NCI-H2171 (cell line): ENCODE measurements around the gene NUAK1.

Experiments
- DNase-seq: peaks from one replicate; lab custom pipeline; 2025; lab: John Stamatoyannopoulos, UW

Gene NUAK1

GRCh38 chr12:106130474-106131113 lies 8.2 kb downstream of the NUAK1 start:
- no peak for DNase-seq

DNA sequence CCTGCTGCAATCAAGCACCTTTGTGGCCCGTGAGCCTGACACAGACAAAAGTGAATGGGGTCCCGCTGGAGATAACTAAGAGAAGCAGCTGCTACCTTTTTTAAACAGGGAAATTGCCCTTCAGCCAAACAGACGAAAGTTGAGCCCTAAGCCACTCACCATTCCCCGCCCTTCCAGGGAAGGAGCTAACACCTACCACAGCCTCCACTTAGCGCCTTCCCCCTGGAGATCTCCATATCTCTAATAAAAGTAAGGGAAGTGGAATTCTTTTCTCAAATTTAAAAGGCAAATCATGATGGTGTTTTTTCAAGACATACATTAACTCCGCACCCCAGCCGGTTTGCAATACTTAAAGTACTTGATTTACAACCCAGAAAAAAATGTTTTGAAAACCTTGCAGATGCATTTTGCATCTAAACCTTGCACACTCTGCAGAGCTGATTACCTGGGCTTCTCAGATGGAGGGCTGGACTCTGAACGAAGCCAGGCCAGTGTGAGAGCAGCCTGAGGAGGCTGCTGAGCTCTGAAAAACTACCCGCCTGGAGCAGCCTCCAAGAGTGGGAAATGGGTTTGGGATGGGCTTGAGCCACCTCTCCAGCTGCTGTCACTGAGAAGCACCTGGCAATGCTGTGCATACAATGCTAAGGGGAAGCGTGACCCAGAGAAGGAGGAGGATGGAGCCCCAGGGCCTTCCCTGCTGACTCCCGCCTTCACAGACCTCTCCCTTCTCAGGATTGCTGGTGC lies 10.0 kb downstream of the NUAK1 start:
- peak; percentile 14 for DNase-seq

GRCh38 chr12:106127338-106128126 lies 11.2 kb downstream of the NUAK1 start:
- DNase-seq, result no peak

- DNase-seq, result no peak
Measured at GRCh38 chr12:106126441-106127337, 12.1 kb downstream of the NUAK1 start.

- DNase-seq, result no peak
Measured at GRCh38 chr12:106125351-106126095, 13.2 kb downstream of the NUAK1 start.

DNA sequence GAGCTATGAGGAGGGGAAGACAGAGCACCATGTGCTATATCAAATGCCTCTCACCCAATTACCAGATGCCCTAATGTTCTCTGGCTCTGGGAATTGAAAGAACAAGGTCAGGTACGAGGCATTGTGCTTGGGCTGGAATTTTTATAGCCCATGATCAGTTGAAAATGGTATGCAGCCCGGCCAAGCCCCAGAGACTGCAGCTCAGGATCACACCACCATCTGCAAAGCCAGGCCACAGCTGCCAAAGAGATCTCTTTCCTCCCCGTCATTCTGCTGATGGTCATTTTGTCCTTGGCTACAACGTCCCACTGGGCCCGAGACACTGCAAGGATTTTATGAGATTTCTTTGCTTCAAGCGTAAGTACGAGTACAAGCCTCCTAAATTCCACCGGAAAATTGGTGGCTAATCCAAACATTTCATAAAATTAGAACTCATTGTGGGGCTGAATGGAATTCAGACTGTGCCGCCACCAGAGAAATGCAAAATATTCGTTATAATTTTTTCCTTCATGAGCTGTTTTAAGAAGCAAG lies 15.1 kb downstream of the NUAK1 start:
- no peak for DNase-seq

DNA sequence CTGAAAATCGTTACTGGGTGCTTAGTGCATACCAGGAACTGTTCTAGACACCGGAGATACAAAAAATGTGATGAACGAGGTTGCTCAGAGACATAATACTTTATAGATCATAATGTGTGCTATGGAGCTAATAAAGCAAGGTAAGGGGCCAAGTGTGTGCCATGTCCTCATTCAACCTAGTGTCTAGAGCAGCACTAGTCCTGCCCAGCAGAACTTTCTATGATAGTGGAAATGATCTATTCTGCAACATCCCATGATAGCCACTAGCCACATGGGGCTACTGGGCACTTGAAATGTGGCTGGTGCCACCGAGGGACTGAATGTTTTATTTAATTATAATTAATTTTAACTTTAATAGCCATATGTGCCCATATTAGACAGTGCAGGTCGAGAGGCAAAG lies 15.6 kb downstream of the NUAK1 start:
- DNase-seq, result no peak

- DNase-seq, result no peak
Measured at GRCh38 chr12:106122004-106122403, 16.8 kb downstream of the NUAK1 start.

GRCh38 chr12:106120519-106121105 lies 18.1 kb downstream of the NUAK1 start:
- DNase-seq, result no peak

- DNase-seq, result no peak
Measured at GRCh38 chr12:106119301-106119700, 19.5 kb downstream of the NUAK1 start.

GRCh38 chr12:106118381-106119130 lies 20.2 kb downstream of the NUAK1 start:
- no peak for DNase-seq

DNA sequence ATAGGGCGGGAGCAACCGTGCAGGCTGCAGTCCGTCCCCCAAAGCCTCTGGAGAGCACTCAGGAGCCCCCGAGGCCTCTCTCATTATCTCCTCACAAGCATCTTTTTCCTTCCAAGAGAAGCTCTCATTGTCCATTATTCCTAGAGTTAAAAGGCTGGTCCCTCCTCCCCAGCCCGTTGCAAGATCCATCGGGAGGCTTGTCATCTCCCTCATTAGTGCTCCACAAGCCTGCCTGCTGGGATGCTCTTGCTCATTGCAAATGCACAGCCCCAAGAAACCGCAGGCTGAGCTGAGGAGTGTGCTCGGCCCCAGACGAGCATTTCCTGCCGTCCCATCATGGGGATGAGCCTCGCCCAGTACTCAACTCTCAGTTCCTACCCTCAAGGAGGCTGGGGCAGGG lies 23.3 kb downstream of the NUAK1 start:
- no peak for DNase-seq

- DNase-seq, result no peak
Measured at GRCh38 chr12:106114447-106115068, 24.2 kb downstream of the NUAK1 start.

DNA sequence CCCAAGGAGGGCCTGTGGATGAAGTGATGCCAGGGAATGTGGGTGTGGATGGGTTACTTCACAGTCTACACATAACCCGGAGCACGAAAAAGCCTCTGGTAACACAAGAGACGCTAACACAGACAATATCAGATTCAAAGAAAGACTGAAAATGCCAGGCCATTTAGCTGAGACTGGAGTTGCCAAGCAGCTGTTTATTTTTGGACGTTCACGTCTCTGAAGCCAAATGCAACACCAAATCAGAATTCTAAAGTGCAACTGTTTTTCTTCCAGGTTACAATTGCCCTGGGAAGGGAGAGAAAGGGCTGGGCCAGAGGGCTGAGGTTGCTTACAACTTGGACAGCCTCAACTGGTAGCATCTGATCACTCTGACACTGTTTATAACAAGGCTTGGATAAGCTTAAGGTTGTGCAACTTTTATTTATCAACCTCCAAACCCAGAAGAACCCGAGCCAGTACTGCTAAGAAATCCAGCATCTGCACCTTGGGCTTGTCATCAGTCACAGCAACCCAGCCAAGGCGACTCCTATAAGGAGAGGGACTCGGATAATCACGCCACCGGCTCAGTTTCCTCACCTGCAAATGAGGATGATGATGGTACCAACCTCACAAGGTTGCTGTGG lies 24.8 kb downstream of the NUAK1 start:
- no peak for DNase-seq

DNA sequence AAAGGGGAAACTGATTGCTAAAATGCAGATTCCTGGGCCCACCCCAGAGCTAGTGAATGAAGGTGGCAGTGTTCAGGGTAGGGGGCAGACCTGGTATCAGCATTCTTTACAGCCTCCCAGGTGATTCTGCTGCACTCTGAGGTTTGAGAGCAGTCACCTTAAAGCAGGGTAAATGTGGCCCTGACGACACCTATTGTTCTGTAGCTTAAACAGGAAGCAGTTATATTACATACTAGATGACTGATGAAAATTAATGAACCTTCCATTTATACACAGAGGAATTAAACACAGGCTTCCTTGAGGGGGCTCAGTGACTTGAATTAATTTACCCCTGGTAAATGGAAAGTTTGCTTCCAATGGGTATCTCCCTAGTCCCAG lies 25.3 kb downstream of the NUAK1 start:
- DNase-seq, result no peak

DNA sequence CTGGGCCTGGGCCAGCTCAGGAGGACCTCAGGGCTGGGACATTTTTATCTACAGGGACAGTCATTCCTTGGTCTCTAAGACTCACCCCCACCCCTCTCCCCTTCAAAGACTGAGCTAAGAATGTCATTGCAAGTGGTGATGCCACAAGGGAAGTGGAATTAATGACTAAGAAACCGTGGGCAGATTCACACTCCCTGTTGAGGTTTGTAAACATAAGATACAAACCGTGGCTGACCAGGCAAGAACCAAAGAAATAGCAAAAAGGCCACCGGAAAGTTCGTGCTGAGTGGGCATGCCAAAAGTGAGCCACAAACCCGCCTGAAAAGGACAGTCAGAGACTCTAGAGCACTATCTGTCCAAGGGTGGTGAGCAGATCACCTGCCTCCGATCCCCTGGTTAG lies 25.7 kb downstream of the NUAK1 start:
- no peak for DNase-seq

- no peak for DNase-seq
Measured at GRCh38 chr12:106112145-106112821, 26.5 kb downstream of the NUAK1 start.

DNA sequence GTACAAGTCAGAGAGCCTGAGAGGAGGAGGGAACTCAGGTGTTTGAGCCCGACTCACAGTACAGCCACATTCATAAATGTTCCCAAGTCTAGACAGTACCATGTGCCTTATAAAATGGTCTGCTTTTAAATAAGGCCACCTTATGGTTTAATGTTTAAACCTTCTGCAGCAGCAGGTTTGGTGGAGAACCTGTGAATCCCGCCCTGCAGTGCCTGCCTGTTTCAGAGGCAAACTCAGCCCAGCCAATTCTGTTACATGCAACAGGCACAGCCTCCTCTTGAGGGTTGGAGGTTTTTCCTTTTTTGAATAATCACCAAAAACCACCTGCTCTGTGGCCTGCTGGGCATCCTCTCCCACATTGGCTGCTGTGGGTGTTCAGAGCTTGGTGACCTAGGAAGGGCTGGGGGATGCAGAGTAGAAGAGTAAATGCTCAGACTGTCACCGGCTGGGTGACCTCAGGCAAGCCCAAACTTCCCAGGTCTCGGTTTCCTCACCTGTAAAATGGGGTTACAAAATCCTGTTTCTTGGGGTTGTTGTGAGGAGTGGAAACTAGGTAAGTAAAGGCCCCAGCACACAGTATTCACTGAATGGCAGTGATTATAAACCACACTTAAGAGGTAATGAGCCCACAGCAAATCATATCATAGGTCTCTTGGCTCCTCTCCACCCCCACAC lies 28.0 kb downstream of the NUAK1 start:
- DNase-seq, result no peak
